OCI-LY1 (cell line): ENCODE results near the gene MYO5C.

Source experiments
- EZH2 ChIP-seq: fragments of 200-600 bp; sonication (generic), shearing (Covaris generic); IDR thresholded peaks from 2 replicates; pipeline ENCODE4 v1.8.0; 2017; ENCODE audit warnings: borderline replicate concordance, mixed run types, mild to moderate bottlenecking, antibody characterized with exemption, low read length, moderate library complexity, mixed read lengths
- TF ChIP-seq, protein P1 (sequence below): fragments of 200-600 bp; sonication (generic), shearing (Covaris generic); IDR thresholded peaks from 2 replicates; pipeline ENCODE4 v1.5.1; 2017; ENCODE audit warnings: mild to moderate bottlenecking, antibody characterized with exemption, low read length, moderate library complexity, mixed read lengths

- TF ChIP-seq, protein P1, sequence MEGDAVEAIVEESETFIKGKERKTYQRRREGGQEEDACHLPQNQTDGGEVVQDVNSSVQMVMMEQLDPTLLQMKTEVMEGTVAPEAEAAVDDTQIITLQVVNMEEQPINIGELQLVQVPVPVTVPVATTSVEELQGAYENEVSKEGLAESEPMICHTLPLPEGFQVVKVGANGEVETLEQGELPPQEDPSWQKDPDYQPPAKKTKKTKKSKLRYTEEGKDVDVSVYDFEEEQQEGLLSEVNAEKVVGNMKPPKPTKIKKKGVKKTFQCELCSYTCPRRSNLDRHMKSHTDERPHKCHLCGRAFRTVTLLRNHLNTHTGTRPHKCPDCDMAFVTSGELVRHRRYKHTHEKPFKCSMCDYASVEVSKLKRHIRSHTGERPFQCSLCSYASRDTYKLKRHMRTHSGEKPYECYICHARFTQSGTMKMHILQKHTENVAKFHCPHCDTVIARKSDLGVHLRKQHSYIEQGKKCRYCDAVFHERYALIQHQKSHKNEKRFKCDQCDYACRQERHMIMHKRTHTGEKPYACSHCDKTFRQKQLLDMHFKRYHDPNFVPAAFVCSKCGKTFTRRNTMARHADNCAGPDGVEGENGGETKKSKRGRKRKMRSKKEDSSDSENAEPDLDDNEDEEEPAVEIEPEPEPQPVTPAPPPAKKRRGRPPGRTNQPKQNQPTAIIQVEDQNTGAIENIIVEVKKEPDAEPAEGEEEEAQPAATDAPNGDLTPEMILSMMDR, result no peak
- TF ChIP-seq EZH2, result no peak
Observed at GRCh38 chr15:52184721-52185120, 110.9 kb downstream of the MYO5C start.
